Measurements from ENCODE around the gene WWOX.

Gene WWOX

GRCh38 chr16:78271981-78272380 lies 172.5 kb downstream of the WWOX start:
- FAIRE-seq (no peak), DNase-seq (ENCODE audit: insufficient read length, low spot score) (no peak)
- TF ChIP-seq CTCF (IDR thresholded peaks at IDR 0.05; ENCODE audit: insufficient read depth, missing control alignments), result no peak

- DNase-seq (ENCODE audit: insufficient read length, low spot score) (no peak), FAIRE-seq (no peak)
Measured at GRCh38 chr16:78274771-78275170, 175.3 kb downstream of the WWOX start.

GRCh38 chr16:78275420-78275819 lies 176.0 kb downstream of the WWOX start:
- FAIRE-seq (no peak), DNase-seq (ENCODE audit: insufficient read length, low spot score) (no peak)
- no peak for TF ChIP-seq CTCF (IDR thresholded peaks at IDR 0.05; ENCODE audit: insufficient read depth, missing control alignments)

More at GRCh38 chr16:78274771-78275170, 175.3 kb downstream of the WWOX start:
- no peak for TF ChIP-seq CTCF (IDR thresholded peaks at IDR 0.05; ENCODE audit: insufficient read depth, missing control alignments)

GRCh38 chr16:78277321-78278055 lies 178.0 kb downstream of the WWOX start:
- no peak for TF ChIP-seq CTCF (IDR thresholded peaks at IDR 0.05; ENCODE audit: insufficient read depth, missing control alignments)
- FAIRE-seq, result no peak
- no peak for DNase-seq (ENCODE audit: insufficient read length, low spot score)

GRCh38 chr16:78278056-78278450 lies 178.6 kb downstream of the WWOX start:
- TF ChIP-seq CTCF (IDR thresholded peaks at IDR 0.05; ENCODE audit: insufficient read depth, missing control alignments), result no peak
- FAIRE-seq (no peak), DNase-seq (ENCODE audit: insufficient read length, low spot score) (no peak)

- FAIRE-seq, result no peak
- TF ChIP-seq CTCF (IDR thresholded peaks at IDR 0.05; ENCODE audit: insufficient read depth, missing control alignments), result no peak
- no peak for DNase-seq (ENCODE audit: insufficient read length, low spot score)
Measured at GRCh38 chr16:78281115-78281514, 181.7 kb downstream of the WWOX start.

GRCh38 chr16:78283548-78284251 lies 184.2 kb downstream of the WWOX start:
- no peak for TF ChIP-seq CTCF (IDR thresholded peaks at IDR 0.05; ENCODE audit: insufficient read depth, missing control alignments)
- FAIRE-seq (no peak), DNase-seq (ENCODE audit: insufficient read length, low spot score) (no peak)
